Left ventricle myocardium superior (tissue), 1 donor: Measurements from ENCODE around the gene STK11. TPM values are rescaled to one million over a fixed set of nuclear protein-coding genes. Genes with fewer than 3 reads are reported as not detected.

Experiments
- ATAC-seq: fragments of 200-7000 bp; cut with Tn5 transposase; one replicate; pipeline ENCODE4 v1.9.1; 2020; ENCODE audit warnings: mild to moderate bottlenecking, moderate library complexity
- DNase-seq: peaks from one replicate; pipeline ENCODE4 v3.0.0-alpha.2; 2020
- intact Hi-C: fragments of 100-400 bp; cut with micrococcal nuclease; formaldehyde crosslinking; loops from one replicate; pipeline ENCODE4 v1.11.0; 2022
- total RNA-seq: library from RNA; stranded (reverse); fragmentation: NEBNext Ultra II Directional; extraction: Animal tissue kit (Norgen Biotek cat#: 25700); gene quantifications from one replicate; pipeline ENCODE4 v1.2.1, GENCODE V29; 2021
- donor health status: DM: no; HTN: yes; CAD: no; lungs with severe emphysema.

Gene STK11
- total RNA-seq, 1 donor from 2014 or later, result 66.2 TPM

DNA sequence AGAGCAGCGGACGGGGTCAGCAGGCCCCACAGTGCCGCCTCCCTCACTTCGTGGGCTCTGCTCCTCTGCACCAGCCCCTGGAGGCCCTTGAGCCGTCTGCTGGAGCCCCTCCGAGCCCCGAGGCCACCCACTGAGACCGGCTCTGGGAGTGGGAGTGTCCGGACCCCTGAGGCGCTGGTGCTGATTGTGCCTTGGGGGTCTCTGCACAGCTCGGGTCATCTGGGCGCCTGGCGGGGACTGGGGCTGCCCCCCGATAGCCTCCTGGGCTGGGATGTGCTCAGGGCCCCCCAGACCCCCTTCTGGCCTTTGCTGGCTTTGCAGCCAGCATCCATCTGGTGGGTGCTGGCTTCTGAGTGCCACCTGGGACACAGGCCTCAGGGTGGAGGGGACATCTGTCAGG, 16.8 kb downstream of the STK11 start:
- ATAC-seq, result no peak
- intact Hi-C loops, result no loop called here
- DNase-seq, result no peak

DNA sequence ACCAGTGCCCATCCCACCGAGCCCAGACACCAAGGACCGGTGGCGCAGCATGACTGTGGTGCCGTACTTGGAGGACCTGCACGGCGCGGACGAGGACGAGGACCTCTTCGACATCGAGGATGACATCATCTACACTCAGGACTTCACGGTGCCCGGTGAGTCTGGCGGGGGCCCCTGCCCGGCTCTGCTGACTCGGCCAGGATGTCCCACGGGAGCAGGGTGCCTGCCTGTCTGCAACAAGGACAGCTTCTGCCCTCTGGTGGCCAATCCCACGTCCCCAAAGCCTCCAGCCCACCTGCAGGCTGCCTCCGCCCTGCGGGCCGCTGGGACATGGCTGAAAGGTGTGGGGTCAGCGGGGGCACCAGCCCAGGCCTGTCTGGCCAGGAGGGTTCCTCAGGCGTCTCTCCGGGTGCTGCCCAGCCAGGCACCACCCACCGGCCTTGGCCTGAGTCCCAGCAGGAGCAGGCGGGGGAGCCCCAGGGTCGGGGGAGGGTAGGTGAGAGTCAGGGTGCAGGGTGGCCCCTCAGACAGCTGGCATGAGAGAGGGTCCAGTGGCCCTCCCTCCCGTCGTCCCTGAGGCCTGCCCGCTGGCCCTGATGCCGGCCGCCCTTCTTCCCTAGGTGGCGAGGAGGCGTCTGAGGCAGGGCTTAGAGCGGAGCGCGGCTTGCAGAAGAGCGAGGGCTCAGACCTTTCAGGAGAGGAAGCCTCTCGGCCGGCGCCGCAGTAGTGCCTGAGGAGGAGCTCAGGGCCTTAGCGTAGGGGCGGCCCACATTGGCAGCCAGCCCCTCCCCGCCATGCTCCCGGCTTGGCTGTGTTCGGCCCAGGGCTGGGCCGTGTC, 17.7 kb downstream of the STK11 start:
- DNase-seq, result peak; percentile 63
- intact Hi-C loops, result no loop called here
- ATAC-seq, result peak; percentile 4

DNA sequence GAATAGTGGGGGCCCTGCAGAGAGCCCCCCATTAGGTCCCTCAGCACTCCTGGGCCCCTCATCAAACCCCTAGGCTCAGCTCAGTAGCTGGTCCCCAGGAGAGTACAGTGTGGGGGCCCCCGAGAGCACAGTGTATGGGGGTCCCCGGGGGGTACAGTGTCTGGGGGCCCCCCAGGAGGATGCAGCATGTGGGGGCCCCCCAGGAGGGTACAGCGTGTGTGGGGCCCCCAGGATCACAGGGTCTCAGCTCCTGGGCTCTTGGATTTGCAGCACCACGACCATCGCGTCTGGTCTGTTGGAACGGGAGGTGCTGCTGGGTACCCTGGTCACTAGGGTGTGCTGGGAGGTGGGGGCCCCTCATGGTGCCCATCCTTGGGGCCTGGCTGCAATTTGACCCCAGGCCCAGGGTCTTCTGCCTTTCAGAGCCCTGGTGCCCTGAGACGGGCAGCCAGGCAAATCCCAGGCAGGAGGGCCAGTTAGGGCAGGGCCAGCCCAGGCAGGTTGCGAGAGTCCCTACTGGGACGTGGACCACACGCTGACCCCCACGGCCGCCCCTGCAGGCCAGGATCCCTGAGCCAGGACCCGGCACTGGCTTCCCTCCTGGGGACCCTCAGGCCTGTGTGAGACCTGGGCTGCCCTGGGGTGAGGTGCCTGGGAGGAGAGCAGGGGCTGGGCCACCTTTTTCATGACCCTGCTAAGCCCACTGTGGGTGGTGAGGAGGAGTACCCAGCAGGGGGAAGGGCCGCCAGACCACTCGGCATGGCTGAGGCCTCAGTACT, 18.7 kb downstream of the STK11 start:
- intact Hi-C loops, result no loop called here
- ATAC-seq, result no peak
- DNase-seq, result no peak

DNA sequence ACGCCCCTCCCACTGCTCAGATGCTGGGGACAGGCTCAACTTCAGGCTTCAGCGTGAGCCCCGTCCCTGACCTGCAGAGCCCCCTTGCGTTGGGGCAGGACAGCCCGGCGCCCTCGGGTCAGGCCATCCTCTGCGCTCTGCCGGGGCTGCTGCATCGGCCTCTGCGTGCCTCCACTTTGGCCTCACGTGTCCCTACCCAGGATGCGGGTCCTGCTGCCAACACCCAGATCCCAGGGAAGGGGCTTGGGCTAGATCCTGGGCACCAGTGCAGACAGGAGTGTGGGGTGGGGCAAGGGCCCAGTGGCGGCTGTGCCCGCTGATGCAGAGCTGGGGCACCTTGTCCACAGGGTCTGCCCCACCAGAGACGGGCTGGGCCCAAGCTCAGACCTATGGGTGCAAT, 19.3 kb downstream of the STK11 start:
- intact Hi-C loops, result no loop called here
- ATAC-seq, result no peak
- DNase-seq, result no peak

GRCh38 chr19:1225440-1226226, 20.1 kb downstream of the STK11 start:
- intact Hi-C loops, result no loop called here
- no peak for DNase-seq
- ATAC-seq, result no peak

- intact Hi-C loops, result no loop called here
- ATAC-seq (no peak), DNase-seq (no peak)
Observed at GRCh38 chr19:1226227-1226518, 20.6 kb downstream of the STK11 start.

GRCh38 chr19:1226522-1227303, 21.1 kb downstream of the STK11 start:
- ATAC-seq, result no peak
- no peak for DNase-seq
- intact Hi-C loops, result no loop called here

DNA sequence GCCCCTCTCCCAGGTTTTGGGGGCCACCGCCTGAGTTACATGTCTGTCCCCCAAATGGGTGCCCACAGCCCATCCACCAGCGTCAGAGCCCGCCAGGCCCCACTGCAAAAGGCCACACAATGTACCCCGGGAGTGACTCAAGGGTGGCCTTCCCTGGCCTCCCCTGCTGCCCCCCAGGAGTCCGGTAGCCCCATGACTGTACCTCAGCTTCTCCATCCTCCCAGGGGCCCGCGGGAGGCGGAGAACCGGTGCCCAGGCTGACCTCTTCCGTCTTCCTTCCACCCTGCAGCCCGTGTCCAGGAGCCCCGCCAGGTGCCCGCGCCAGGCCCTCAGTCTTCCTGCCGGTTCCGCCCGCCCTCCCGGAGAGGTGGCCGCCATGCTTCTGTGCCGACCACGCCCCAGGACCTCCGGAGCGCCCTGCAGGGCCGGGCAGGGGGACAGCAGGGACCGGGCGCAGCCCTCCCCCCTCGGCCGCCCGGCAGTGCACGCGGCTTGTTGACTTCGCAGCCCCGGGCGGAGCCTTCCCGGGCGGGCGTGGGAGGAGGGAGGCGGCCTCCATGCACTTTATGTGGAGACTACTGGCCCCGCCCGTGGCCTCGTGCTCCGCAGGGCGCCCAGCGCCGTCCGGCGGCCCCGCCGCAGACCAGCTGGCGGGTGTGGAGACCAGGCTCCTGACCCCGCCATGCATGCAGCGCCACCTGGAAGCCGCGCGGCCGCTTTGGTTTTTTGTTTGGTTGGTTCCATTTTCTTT, 21.9 kb downstream of the STK11 start:
- ATAC-seq, result no peak

DNA sequence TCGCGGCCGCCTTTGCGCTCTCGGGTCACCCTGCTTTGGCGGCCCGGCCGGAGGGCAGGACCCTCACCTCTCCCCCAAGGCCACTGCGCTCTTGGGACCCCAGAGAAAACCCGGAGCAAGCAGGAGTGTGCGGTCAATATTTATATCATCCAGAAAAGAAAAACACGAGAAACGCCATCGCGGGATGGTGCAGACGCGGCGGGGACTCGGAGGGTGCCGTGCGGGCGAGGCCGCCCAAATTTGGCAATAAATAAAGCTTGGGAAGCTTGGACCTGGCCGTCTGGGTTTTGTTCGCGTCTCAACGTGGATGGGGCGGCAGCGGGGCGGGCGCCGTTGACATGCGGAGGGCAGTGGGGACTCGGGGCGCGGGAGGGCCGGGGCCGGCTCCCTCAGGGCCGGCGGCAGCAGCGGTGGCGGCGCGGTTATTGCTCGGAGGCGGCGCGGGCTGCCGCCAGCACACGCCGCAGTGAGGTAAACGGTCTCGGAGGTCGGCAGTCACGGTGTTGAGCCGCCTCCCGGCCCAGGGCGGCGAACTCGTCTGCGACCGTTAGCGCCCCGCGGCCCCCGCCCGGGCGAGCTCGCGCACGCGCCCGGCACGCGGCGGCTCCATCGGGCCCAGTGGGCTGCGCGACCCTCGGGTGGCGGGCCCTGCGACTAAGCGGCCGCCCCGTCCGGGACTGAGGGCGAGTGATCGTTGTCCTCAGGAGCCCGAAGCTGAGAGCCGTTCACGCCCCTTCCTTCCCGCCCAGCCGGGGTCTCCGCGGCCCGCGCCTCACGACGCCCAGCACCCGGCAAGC, 22.8 kb downstream of the STK11 start:
- ATAC-seq (no peak), DNase-seq (no peak)
- intact Hi-C loops, result no loop called here

More for the DNA sequence above, 21.9 kb downstream of the STK11 start:
- no peak for DNase-seq
- intact Hi-C loops, result no loop called here

- no peak for ATAC-seq
- no peak for DNase-seq
- intact Hi-C loops, result no loop called here
Observed at GRCh38 chr19:1229056-1229923, 23.7 kb downstream of the STK11 start.

DNA sequence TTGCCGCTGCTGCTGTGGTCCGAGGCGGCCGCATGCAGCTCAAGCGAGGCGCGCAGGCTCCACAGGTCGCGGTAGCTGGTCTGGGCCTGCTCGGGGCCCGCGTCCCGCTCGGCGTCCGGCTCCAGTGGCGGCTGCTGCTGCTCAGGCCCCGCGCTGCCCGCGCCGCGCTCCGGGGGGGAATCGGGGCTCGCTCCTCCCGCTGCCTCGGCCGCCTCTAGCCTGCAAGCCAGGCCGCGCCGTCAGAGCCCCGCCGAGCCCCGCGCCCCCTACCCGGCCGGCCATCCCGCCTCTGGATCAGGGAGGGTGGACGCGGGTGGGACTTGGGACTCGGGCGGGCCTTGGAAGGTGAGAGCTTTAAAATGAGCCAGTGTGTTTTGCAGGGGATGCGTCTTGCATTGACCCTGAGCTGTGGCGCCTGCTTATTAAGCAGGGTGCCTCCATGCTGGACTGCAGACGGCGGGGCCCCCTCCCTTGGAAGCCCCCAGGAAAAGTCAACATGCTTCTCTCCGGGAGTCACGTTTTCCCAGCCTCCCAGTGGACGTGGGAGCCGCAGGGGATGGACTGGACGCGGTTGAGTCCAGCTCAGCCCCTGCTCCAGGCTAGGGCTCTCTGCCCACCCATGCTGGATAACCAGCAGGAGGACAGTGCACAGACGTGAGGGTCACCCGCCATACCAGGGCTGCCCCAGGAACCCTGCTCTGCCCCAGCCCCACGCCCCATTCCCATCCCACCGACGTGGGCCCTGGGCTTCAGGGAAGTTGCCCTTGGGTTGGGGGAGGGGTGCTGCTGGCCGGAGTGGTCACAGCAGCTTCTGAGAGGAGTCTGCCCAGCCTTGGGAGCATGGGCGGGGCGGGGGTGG, 24.6 kb downstream of the STK11 start:
- no peak for ATAC-seq
- intact Hi-C loops, result no loop called here
- DNase-seq, result no peak

DNA sequence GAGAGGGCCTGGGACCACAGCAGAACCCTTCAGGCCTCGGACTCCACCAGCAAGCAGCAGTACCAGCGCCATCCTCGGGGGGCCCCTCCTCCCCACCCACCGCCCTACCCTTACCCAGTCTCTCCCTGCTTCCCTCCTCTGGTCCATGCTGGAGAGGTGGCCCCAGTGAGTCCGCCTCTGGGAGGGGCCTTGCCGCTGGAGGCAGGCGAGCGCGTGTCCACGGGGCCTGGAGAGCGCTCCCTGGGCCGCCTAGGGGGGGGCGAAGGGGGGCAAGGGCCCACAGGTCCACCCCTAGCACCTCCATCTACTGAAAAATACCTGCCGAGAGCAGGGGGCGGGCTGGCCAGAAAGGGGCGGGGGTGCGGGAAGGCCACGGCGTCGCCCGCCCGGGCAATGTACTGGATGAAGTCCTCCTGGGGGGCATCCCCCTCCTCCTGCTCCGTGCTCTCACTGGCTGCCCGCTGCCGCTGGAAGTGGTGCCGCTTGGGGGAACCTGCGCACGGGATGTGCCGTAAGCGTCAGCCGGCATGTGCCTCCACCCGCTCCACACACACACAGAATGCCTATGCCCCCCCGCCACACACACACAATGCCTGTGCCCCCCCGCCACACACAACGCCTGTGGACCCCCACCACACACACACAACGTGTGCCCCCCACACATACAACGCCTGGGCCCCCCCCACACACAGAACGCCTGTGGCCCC, 25.4 kb downstream of the STK11 start:
- intact Hi-C loops, result no loop called here
- DNase-seq, result no peak
- no peak for ATAC-seq

DNA sequence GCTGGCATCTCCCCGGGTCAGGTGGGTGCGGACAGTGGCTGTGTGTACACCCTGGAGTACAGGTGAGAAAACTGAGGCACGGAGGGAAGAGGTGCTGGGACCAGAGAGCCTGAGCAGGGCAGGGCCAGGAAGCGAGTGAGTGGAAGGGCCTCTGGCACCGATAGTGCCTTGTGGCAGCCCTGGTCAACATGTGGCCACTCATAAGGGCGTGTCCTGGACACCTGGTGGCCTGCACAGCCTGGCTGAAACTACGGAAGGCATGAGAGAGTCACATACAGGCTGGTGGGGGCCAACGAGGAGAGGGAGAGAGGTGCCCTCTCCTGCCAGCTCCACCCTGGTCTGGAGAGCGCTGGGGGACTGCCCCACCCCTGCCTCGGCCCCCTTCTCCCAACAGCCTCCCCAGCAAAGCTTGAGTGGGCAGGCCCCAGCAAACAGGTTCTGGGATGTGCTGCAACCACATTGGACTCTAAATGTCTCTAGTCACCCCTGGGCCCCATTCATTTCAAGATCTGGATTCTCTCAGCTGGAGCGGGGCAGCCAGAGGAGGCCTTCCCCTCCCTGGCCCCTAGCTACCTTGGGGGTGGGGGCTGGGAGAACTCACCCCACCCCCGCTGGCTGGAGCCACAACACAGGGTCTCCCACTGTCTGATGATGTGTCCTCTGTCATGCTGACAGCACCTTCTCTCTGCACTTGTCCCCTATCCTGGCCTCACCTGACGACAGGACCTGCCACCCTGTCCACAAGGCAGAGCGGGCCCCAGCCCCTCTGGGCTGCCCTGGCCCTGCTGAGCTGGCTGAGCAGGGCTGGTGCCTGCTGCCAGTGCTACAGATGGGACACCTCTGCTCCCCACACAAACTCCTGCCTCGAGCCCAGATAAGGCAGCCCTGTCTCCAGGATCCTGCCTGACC, 26.4 kb downstream of the STK11 start:
- intact Hi-C loops, result no loop called here
- ATAC-seq (peak; percentile 17), DNase-seq (no peak)

GRCh38 chr19:1232652-1233072, 27.1 kb downstream of the STK11 start:
- DNase-seq, result peak; percentile 66
- intact Hi-C loops, result no loop called here

More at GRCh38 chr19:1232652-1233072, 27.1 kb downstream of the STK11 start:
- peak; percentile 15 for ATAC-seq
